GM12878 (cell line): ENCODE measurements around the gene HOXA1.

Experiments used
- BHLHE40 ChIP-seq, 2 experiments: fragments of 450-650 bp in 1 of 2; IDR thresholded peaks; 2 replicates each; pipeline ENCODE4 v1.6.1; 2011 to 2017; ENCODE audit warnings: low read depth in 2 of 2, borderline replicate concordance in 1 of 2, improper control_type of control experiment in 1 of 2, low read length in 1 of 2, mild to moderate bottlenecking in 1 of 2
- BRCA1 ChIP-seq: IDR thresholded peaks from 2 replicates; pipeline ENCODE4 v1.6.1; 2011; ENCODE audit warnings: low read depth, low read length, improper control_type of control experiment
- DPF2 ChIP-seq: fragments of 450-650 bp; IDR thresholded peaks from 2 replicates; pipeline ENCODE4 v1.6.1; 2017; ENCODE audit warnings: mild to moderate bottlenecking
- FOS ChIP-seq: IDR thresholded peaks from 3 replicates; pipeline ENCODE4 v1.6.1; 2011; ENCODE audit warnings: borderline replicate concordance; ENCODE audit not compliant: insufficient read length; ENCODE audit errors: extremely low read depth
- POLR2A ChIP-seq: IDR thresholded peaks from 2 replicates; pipeline ENCODE4 v1.6.1; 2011; ENCODE audit warnings: low read depth, mild to moderate bottlenecking, low read length
- RFX5 ChIP-seq: IDR thresholded peaks from 2 replicates; pipeline ENCODE4 v1.6.1; 2011; ENCODE audit warnings: low read depth, low read length, improper control_type of control experiment
- SUPT20H ChIP-seq: IDR thresholded peaks from 2 replicates; pipeline ENCODE4 v1.6.1; 2011; ENCODE audit warnings: low read depth, mild to moderate bottlenecking, low read length, moderate library complexity, borderline replicate concordance; ENCODE audit not compliant: control insufficient read depth
- TF ChIP-seq, protein P1 (sequence below), 3 experiments: IDR thresholded peaks in 2 of 3; conservative IDR thresholded peaks in 1 of 3; 2 replicates each; pipeline ENCODE4 v1.5.1; 2011; ENCODE audit warnings: low read depth in 3 of 3, low read length in 3 of 3, mild to moderate bottlenecking in 3 of 3, control low read depth in 2 of 3, moderate library complexity in 2 of 3, inconsistent platforms in 1 of 3, mixed read lengths in 1 of 3; ENCODE audit not compliant: control insufficient read depth in 2 of 3, insufficient read depth in 1 of 3; ENCODE audit errors: extremely low read depth in 1 of 3
- TF ChIP-seq, protein P2 (sequence below): fragments of 450-650 bp; IDR thresholded peaks from 2 replicates; pipeline ENCODE4 v1.6.1; 2017; ENCODE audit warnings: mild to moderate bottlenecking
- TF ChIP-seq, protein P3 (sequence below): fragments of 450-650 bp; IDR thresholded peaks from 2 replicates; pipeline ENCODE4 v1.6.1; 2014; ENCODE audit warnings: mild to moderate bottlenecking
- TF ChIP-seq, protein P4 (sequence below): fragments of 450-650 bp; IDR thresholded peaks from 2 replicates; pipeline ENCODE4 v1.6.1; 2016; ENCODE audit warnings: mild to moderate bottlenecking
- TF ChIP-seq, protein P5 (sequence below): IDR thresholded peaks from 2 replicates; pipeline ENCODE4 v1.6.1; 2012; ENCODE audit warnings: low read length, inconsistent platforms
- TF ChIP-seq, protein P6 (sequence below): fragments of 150-350 bp; IDR thresholded peaks from 2 replicates; pipeline ENCODE4 v1.6.1; 2014; ENCODE audit warnings: mild to moderate bottlenecking, low read depth, low read length

DNA sequence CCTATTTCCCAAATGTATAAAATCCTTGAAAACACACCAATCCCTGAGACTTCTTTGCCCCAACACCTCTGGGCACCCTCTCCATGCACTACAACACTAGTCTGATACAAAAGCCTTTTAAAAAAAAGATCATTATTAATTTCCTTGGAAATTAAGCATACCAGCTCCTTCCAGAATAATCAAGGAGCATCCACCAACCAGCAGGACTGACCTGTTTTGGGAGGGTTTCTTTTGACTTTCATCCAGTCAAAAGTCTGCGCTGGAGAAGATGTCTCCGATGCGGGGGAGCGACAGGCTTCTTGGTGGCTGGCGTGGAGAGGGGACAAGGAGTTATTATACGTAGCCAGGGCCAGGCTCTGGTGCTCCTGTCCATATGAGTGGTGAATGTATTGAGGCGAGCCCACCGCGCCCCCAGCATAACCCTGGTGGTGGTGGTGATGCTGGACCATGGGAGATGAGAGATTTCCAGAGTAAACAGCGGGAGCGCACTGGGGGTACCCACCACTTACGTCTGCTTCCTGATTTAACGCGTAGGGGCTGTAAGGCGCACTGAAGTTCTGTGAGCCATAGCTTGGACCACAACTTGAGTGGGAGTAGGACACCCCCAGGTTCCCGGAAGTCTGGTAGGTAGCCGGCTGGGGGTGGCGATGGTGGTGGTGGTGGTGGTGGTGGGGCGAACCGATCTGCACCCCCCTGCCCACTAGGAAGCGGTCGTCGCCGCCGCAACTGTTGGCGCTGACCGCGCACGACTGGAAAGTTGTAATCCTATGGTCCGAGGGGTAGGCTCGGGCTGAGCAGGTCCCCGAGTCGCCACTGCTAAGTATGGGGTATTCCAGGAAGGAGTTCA, 527 bp downstream of the HOXA1 start:
- TF ChIP-seq BRCA1 (no peak), DPF2 (peak; percentile 84), BHLHE40 (IDR thresholded peaks at IDR 0.05; ENCODE audit: borderline replicate concordance in 1 of 2, low read depth in 2 of 2, low read length in 1 of 2) (no peak), RFX5 (no peak), FOS (no peak), POLR2A (no peak), SUPT20H (no peak)
- TF ChIP-seq, protein P1, sequence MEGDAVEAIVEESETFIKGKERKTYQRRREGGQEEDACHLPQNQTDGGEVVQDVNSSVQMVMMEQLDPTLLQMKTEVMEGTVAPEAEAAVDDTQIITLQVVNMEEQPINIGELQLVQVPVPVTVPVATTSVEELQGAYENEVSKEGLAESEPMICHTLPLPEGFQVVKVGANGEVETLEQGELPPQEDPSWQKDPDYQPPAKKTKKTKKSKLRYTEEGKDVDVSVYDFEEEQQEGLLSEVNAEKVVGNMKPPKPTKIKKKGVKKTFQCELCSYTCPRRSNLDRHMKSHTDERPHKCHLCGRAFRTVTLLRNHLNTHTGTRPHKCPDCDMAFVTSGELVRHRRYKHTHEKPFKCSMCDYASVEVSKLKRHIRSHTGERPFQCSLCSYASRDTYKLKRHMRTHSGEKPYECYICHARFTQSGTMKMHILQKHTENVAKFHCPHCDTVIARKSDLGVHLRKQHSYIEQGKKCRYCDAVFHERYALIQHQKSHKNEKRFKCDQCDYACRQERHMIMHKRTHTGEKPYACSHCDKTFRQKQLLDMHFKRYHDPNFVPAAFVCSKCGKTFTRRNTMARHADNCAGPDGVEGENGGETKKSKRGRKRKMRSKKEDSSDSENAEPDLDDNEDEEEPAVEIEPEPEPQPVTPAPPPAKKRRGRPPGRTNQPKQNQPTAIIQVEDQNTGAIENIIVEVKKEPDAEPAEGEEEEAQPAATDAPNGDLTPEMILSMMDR (IDR thresholded peaks at IDR 0.05 in 2 of 3, conservative IDR thresholded peaks at IDR 0.05 in 1 of 3; ENCODE audit: control insufficient read depth in 2 of 3, extremely low read depth in 1 of 3, insufficient read depth in 1 of 3, low read depth in 3 of 3, low read length in 3 of 3): no peak
- TF ChIP-seq, protein P2, sequence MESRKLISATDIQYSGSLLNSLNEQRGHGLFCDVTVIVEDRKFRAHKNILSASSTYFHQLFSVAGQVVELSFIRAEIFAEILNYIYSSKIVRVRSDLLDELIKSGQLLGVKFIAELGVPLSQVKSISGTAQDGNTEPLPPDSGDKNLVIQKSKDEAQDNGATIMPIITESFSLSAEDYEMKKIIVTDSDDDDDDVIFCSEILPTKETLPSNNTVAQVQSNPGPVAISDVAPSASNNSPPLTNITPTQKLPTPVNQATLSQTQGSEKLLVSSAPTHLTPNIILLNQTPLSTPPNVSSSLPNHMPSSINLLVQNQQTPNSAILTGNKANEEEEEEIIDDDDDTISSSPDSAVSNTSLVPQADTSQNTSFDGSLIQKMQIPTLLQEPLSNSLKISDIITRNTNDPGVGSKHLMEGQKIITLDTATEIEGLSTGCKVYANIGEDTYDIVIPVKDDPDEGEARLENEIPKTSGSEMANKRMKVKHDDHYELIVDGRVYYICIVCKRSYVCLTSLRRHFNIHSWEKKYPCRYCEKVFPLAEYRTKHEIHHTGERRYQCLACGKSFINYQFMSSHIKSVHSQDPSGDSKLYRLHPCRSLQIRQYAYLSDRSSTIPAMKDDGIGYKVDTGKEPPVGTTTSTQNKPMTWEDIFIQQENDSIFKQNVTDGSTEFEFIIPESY: no peak
- TF ChIP-seq, protein P3, sequence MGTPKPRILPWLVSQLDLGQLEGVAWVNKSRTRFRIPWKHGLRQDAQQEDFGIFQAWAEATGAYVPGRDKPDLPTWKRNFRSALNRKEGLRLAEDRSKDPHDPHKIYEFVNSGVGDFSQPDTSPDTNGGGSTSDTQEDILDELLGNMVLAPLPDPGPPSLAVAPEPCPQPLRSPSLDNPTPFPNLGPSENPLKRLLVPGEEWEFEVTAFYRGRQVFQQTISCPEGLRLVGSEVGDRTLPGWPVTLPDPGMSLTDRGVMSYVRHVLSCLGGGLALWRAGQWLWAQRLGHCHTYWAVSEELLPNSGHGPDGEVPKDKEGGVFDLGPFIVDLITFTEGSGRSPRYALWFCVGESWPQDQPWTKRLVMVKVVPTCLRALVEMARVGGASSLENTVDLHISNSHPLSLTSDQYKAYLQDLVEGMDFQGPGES: no peak
- TF ChIP-seq, protein P4, sequence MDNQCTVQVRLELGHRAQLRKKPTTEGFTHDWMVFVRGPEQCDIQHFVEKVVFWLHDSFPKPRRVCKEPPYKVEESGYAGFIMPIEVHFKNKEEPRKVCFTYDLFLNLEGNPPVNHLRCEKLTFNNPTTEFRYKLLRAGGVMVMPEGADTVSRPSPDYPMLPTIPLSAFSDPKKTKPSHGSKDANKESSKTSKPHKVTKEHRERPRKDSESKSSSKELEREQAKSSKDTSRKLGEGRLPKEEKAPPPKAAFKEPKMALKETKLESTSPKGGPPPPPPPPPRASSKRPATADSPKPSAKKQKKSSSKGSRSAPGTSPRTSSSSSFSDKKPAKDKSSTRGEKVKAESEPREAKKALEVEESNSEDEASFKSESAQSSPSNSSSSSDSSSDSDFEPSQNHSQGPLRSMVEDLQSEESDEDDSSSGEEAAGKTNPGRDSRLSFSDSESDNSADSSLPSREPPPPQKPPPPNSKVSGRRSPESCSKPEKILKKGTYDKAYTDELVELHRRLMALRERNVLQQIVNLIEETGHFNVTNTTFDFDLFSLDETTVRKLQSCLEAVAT: no peak
- TF ChIP-seq, protein P5, sequence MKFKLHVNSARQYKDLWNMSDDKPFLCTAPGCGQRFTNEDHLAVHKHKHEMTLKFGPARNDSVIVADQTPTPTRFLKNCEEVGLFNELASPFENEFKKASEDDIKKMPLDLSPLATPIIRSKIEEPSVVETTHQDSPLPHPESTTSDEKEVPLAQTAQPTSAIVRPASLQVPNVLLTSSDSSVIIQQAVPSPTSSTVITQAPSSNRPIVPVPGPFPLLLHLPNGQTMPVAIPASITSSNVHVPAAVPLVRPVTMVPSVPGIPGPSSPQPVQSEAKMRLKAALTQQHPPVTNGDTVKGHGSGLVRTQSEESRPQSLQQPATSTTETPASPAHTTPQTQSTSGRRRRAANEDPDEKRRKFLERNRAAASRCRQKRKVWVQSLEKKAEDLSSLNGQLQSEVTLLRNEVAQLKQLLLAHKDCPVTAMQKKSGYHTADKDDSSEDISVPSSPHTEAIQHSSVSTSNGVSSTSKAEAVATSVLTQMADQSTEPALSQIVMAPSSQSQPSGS: no peak
- TF ChIP-seq, protein P6, sequence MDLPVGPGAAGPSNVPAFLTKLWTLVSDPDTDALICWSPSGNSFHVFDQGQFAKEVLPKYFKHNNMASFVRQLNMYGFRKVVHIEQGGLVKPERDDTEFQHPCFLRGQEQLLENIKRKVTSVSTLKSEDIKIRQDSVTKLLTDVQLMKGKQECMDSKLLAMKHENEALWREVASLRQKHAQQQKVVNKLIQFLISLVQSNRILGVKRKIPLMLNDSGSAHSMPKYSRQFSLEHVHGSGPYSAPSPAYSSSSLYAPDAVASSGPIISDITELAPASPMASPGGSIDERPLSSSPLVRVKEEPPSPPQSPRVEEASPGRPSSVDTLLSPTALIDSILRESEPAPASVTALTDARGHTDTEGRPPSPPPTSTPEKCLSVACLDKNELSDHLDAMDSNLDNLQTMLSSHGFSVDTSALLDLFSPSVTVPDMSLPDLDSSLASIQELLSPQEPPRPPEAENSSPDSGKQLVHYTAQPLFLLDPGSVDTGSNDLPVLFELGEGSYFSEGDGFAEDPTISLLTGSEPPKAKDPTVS: no peak
